ENCODE results near the gene ERP27.

ERP27 gene

GRCh38 chr12:14900521-14901227 lies 37.7 kb downstream of the ERP27 start:
- no peak for DNase-seq

- DNase-seq = no peak
Observed at GRCh38 chr12:14896521-14897169, 41.7 kb downstream of the ERP27 start.

DNA sequence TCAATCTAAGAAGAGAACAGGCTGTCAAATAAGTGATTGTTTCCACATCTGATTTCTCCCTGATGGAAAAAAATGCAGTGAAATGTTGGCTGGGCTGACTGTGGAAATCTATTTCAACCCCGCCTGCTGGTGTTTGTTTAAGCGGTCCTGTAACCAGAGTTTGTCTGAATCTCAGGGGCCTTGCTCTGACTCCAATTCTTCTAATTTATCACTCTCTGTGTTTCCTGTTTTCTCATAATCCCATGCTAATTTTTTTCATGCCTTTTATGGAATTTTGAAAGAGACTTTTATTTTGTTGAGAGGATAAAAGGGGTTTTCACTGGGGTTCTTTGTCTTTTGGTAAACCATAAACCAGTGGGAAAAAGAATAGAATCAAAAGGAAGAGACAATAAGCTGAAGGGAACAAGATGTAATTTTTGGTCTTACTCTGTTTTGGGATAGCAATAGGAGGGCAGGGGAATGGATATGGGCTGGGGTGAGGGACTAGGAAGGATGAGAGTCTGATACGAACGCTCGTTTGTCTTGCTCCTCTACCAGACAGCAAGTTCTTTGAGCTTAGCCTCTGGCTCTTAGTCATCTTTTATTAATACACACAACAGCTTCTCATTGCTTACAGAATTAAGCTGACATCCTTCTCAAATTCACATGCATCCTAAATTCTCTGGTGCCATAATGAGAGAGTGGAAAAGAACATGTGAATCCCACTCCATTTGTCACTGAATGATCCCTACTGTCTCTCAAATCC lies 44.7 kb downstream of the ERP27 start:
- DNase-seq = no peak

DNA sequence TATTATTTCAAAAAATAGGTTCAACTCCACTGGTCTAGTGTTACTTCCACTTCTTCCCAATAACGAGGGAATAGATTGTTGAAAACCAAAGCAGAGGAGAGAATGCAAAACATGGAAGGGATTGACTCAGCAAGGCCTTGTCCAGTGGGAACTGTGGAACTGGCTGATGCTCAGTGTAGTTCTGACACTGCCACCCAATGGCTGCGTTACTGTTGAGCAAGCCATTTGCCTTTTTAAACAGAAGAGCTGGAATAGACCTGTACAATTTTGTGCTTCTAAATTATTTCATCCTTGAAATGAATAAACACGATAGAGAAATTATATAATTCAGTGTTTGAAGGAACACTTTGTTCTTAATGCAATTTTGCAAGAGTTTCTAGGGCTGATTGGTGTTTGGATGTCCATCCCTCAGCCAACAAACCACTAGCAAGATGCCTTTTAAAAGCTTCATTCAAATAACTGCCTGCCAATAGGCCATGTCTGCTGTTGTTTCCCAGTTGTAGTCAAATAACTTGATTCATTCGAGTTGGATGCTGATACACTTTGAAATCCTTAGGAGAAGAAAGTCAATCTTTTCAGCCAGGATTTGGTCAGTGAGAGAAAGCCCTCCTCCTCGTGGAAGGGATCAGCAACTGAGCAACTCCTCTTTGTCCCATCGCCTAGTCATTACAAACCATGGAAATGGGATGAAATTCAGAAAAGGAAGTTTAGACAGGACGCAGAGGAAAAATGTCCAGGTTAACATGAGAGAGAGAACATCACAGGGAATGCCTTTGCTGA lies 45.4 kb downstream of the ERP27 start:
- DNase-seq = no peak

DNA sequence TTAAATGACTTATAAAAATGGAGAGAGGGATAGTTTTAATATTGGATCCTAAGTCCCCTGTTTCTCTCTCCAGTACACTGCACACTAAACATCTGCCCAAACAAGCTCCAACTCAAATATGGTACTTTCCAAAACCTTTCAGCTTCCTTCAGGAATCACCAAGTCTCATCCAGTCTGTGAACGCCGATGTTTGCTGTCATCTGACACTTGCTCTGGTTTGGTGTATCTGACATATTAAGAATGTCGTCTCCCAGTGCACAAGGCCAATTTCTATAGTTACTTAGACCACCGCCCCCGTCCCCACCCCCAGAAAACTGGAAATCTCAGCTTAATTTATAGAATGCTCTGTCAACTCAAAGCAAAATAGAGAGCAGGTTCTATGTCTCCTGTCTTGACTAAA lies 47.6 kb downstream of the ERP27 start:
- DNase-seq = no peak

DNA sequence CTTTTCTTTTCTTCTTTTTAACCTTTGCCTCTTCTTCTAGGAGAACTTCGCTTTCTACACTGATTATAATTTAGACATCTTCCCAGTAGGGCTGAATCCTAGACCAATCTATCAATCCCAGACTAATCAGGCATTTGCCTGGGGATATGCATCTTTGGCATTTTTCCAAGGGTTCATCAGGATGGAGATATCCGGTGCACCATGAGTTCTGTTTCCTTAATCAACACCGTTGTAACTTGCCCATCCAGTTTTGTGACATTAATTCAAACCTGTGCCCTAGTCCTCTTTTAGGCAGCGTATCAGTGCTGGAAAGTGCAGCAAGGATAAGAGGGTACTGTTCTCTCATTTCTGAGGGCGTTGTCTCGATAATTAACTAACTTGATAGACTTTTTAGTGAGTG lies 52.1 kb downstream of the ERP27 start:
- no peak for DNase-seq

GRCh38 chr12:14885718-14886221 lies 52.6 kb downstream of the ERP27 start, which contains the start of gene MGP:
Gene MGP, minus strand, starts transcription at chr12:14885854. Its CDS starts 63 bp downstream, at chr12:14885791.
- DNase-seq = no peak

GRCh38 chr12:14884458-14884878 lies 53.9 kb downstream of the ERP27 start:
- DNase-seq = peak; percentile 81

- no peak for DNase-seq
Observed at GRCh38 chr12:14883686-14884085, 54.7 kb downstream of the ERP27 start.

GRCh38 chr12:14880890-14881453 lies 57.4 kb downstream of the ERP27 start:
- no peak for DNase-seq

DNA sequence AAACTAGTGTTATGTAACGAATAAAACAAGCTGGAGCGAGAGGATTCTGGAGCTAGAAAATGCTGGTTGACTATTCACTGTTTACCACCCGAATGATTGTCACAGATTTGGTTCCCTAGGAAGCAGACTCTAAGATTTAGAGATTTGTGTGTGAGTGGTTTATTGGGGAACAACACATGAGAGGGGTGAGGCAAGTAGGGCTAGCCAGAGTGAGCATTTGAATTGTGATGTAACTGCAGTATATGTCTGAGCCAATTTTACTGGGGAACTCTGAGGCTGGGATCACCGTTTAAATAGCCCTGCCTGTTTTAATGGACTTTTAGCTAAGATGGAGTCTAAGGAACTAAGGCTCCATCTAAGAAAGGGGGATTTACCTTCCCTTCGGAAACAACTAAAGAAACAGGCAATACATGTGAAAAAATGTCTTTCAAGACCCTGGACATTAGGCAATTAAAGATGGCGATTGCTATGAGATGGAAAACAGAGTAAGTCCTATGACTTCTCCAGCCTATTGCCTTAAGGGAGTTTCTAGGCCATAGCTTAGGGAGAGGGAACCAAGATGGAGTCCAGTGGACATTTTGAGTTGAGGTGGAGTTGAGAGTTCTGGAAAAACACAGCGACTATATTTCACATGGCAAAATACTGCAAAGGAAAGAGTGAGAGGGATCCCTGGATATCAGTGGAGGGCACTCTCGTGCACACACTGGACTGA lies 59.0 kb downstream of the ERP27 start:
- DNase-seq = no peak

GRCh38 chr12:14878488-14878887 lies 59.8 kb downstream of the ERP27 start:
- no peak for DNase-seq

DNA sequence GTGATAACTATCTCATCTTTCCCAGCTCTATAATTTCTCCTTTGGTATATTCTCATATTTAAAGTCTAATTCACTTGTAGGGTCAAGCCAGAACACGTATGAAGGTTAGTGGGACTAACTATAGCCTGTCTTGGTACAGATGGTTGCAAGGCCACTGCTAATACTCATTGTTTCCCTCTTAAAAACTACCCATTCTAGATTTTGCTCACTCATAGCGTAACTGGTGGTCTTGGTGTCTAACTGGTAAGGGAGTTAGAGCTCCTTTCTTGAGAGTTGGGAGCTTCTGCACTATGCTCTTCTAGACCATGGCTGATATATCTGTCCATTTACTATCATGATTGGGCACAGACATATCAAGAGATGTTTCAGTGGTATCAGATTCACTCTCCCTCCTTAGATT lies 61.5 kb downstream of the ERP27 start:
- DNase-seq = no peak

GRCh38 chr12:14874882-14875281 lies 63.5 kb downstream of the ERP27 start:
- no peak for DNase-seq

GRCh38 chr12:14873440-14874185 lies 64.7 kb downstream of the ERP27 start:
- no peak for DNase-seq

DNA sequence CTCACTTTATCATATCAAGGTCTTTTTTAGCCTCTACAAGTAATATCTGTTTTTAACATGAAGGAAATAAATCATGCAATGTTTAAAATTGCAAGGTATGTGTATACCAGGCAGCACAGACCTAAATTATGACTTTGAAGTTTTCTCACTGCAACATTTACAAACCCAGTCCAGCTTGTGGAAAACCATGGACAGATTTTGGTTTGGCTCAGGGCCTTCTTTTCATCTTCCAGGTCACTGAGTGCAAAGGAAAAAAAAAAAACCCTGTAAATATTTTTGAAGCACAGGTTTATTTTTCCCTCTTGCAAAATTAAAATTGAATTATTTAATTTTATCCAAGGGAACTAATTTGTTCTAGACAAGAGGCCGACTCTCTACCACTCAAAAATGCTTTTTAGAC lies 66.5 kb downstream of the ERP27 start:
- no peak for DNase-seq

DNA sequence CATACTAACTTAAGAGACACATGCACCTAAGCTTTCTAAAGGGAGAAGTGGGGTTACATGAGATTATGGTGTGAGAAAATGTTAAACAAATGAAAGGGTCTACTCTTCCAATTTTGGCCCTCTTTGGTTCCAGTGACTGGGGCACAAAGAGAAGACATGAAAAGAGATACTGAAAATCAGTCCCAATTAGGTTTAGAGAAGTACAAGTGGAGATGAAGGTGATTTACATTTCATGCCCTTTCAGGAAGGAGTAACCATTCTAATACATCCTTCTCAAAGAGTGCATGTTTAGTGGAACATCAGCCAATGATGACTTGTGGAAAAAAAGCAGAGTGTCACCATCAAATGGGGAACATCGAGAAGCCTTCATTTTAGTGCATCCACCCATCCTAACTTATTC lies 67.1 kb downstream of the ERP27 start:
- DNase-seq = no peak

- no peak for DNase-seq
Observed at GRCh38 chr12:14868916-14869506, 69.3 kb downstream of the ERP27 start.
